ENCODE data around the gene CHRDL2. TPM values are rescaled to one million over a fixed set of nuclear protein-coding genes. Genes with fewer than 3 reads are reported as not detected.
"Not testable (repeated sequence)": the region's sequence is repeated elsewhere in the genome, so short reads cannot be mapped to it uniquely, and the experiment has no call there.

Gene CHRDL2
- total RNA-seq, 1 donor from 2014 or later = not detected

GRCh38 chr11:74663315-74663714, 67.9 kb downstream of the CHRDL2 start:
- H3K4me3 Mint-ChIP-seq (ENCODE audit: unreplicated experiment) = no peak overlapping the region
- no peak overlapping the region for H3K27ac Mint-ChIP-seq (ENCODE audit: unreplicated experiment)

GRCh38 chr11:74662487-74663103, 68.6 kb downstream of the CHRDL2 start:
- peaks cover 11% of the 10 kb centered on the region for H3K36me3 Mint-ChIP-seq (ENCODE audit: unreplicated experiment)
- H3K27ac Mint-ChIP-seq (ENCODE audit: unreplicated experiment) = no peak overlapping the region
- no peak for DNase-seq
- no peaks in the 10 kb centered on the region for H3K27me3 Mint-ChIP-seq (ENCODE audit: unreplicated experiment)
- no peak for TF ChIP-seq CTCF (IDR thresholded peaks at IDR 0.05; ENCODE audit: partially characterized antibody, unreplicated experiment)
- H3K4me3 Mint-ChIP-seq (ENCODE audit: unreplicated experiment) = no peak overlapping the region
- H3K4me1 Mint-ChIP-seq (ENCODE audit: low read depth, unreplicated experiment) = no peaks in the 10 kb centered on the region
- H3K9me3 Mint-ChIP-seq (ENCODE audit: unreplicated experiment) = no peaks in the 10 kb centered on the region

More at GRCh38 chr11:74663315-74663714, 67.9 kb downstream of the CHRDL2 start:
- TF ChIP-seq CTCF (IDR thresholded peaks at IDR 0.05; ENCODE audit: partially characterized antibody, unreplicated experiment) = no peak
- Mint-ChIP-seq H3K27me3 (ENCODE audit: unreplicated experiment) (no peaks in the 10 kb centered on the region), H3K9me3 (ENCODE audit: unreplicated experiment) (no peaks in the 10 kb centered on the region), H3K36me3 (ENCODE audit: unreplicated experiment) (peaks cover 8% of the 10 kb centered on the region), H3K4me1 (ENCODE audit: low read depth, unreplicated experiment) (no peaks in the 10 kb centered on the region)
- DNase-seq = no peak

GRCh38 chr11:74659124-74659523, 72.1 kb downstream of the CHRDL2 start:
- H3K27ac Mint-ChIP-seq (ENCODE audit: unreplicated experiment); H3K9me3 Mint-ChIP-seq (ENCODE audit: unreplicated experiment); H3K4me1 Mint-ChIP-seq (ENCODE audit: low read depth, unreplicated experiment); H3K4me3 Mint-ChIP-seq (ENCODE audit: unreplicated experiment); H3K27me3 Mint-ChIP-seq (ENCODE audit: unreplicated experiment); DNase-seq: not testable (repeated sequence)
- H3K36me3 Mint-ChIP-seq (ENCODE audit: unreplicated experiment) = peaks cover 11% of the 10 kb centered on the region

GRCh38 chr11:74654976-74655375, 76.2 kb downstream of the CHRDL2 start:
- DNase-seq = no peak
- H3K9me3 Mint-ChIP-seq (ENCODE audit: unreplicated experiment) = peaks cover 2% of the 10 kb centered on the region
- H3K4me3 Mint-ChIP-seq (ENCODE audit: unreplicated experiment) = no peak overlapping the region
- no peak for TF ChIP-seq CTCF (IDR thresholded peaks at IDR 0.05; ENCODE audit: partially characterized antibody, unreplicated experiment)
- H3K36me3 Mint-ChIP-seq (ENCODE audit: unreplicated experiment) = peaks cover 21% of the 10 kb centered on the region
- no peak overlapping the region for H3K27ac Mint-ChIP-seq (ENCODE audit: unreplicated experiment)
- H3K27me3 Mint-ChIP-seq (ENCODE audit: unreplicated experiment) = no peaks in the 10 kb centered on the region
- H3K4me1 Mint-ChIP-seq (ENCODE audit: low read depth, unreplicated experiment) = no peaks in the 10 kb centered on the region

GRCh38 chr11:74650498-74650897, 80.7 kb downstream of the CHRDL2 start:
- peaks cover 11% of the 10 kb centered on the region for H3K36me3 Mint-ChIP-seq (ENCODE audit: unreplicated experiment)
- no peak overlapping the region for H3K4me3 Mint-ChIP-seq (ENCODE audit: unreplicated experiment)
- DNase-seq = no peak
- H3K27me3 Mint-ChIP-seq (ENCODE audit: unreplicated experiment) = peaks cover 2% of the 10 kb centered on the region
- H3K27ac Mint-ChIP-seq (ENCODE audit: unreplicated experiment) = no peak overlapping the region
- no peaks in the 10 kb centered on the region for H3K4me1 Mint-ChIP-seq (ENCODE audit: low read depth, unreplicated experiment)
- no peaks in the 10 kb centered on the region for H3K9me3 Mint-ChIP-seq (ENCODE audit: unreplicated experiment)
- TF ChIP-seq CTCF (IDR thresholded peaks at IDR 0.05; ENCODE audit: partially characterized antibody, unreplicated experiment) = no peak
